HepG2 (cell line): ENCODE measurements around the gene REEP2. TPM values are rescaled to one million over a fixed set of nuclear protein-coding genes. Genes with fewer than 3 reads are reported as not detected.

ENCODE experiments used
- ATAC-seq: fragments of 200-7000 bp; cut with Tn5 transposase; 3 replicates; pipeline ENCODE4 v1.9.1; 2020; ENCODE audit warnings: mild to moderate bottlenecking, moderate library complexity
- BruUV-seq: library from RNA; stranded (reverse); fragments of 400-500 nt; replicated peaks from 2 replicates; lab custom pipeline; 2021; lab: Mats Ljungman, UMichigan
- CTCF ChIA-PET: fragments of 300-600 bp; formaldehyde crosslinking; extraction: SDS; loops from one replicate; lab custom pipeline; 2021; ENCODE audit warnings: low total read pairs, inconsistent platforms, low intra/inter-chr PET ratio; lab: Yijun Ruan, JAX
- POLR2A ChIA-PET: fragments of 350-600 bp; sonication (Branson Sonifier 250); formaldehyde crosslinking; loops from one replicate; lab custom pipeline; 2020; ENCODE audit warnings: antibody characterized with exemption, inconsistent platforms; lab: Yijun Ruan, JAX
- DNase-seq: peaks from one replicate; pipeline ENCODE4 v3.0.0-alpha.2; 2015; ENCODE audit warnings: low spot score
- FAIRE-seq: peaks from 3 replicates; lab custom pipeline; 2011; peaks lifted over from hg19 to GRCh38; lab: Jason Lieb, UNC
- H2AFZ ChIP-seq: one replicate; pipeline ENCODE4 v1.6.1; 2011; ENCODE audit warnings: low read length, inconsistent platforms
- H3K27ac ChIP-seq: fragments of 300-600 bp; 3 replicates; pipeline ENCODE4 v1.8.0; 2011; ENCODE audit warnings: mixed run types, mild to moderate bottlenecking, mixed read lengths, low read length, inconsistent platforms; ENCODE audit not compliant: insufficient read depth; ENCODE audit errors: extremely low read length
- H3K27me3 ChIP-seq, 2 experiments: fragments of 200-600 bp in 1 of 2; 2 replicates in 1 of 2; 3 replicates in 1 of 2; pipeline versions ENCODE4 v1.6.0 to v1.8.0; 2011; ENCODE audit warnings: low read length in 2 of 2, mild to moderate bottlenecking in 2 of 2, moderate library complexity in 2 of 2, inconsistent platforms in 1 of 2; ENCODE audit not compliant: insufficient read depth in 2 of 2, control insufficient read depth in 1 of 2
- H3K36me3 ChIP-seq, 2 experiments: fragments of 200-600 bp in 1 of 2; replicated peaks in 1 of 2; 2 replicates in 1 of 2; 3 replicates in 1 of 2; pipeline versions ENCODE4 v1.5.1 to v1.8.0; 2011; ENCODE audit warnings: low read length in 2 of 2, inconsistent platforms in 1 of 2; ENCODE audit not compliant: insufficient read depth in 2 of 2, control insufficient read depth in 1 of 2
- H3K4me1 ChIP-seq: 2 replicates; pipeline ENCODE4 v1.5.1; 2012; ENCODE audit warnings: low read length, inconsistent platforms; ENCODE audit not compliant: insufficient read depth
- H3K4me2 ChIP-seq: 2 replicates; pipeline ENCODE4 v1.6.0; 2011; ENCODE audit warnings: low read depth, low read length, inconsistent platforms
- H3K4me3 ChIP-seq, 3 experiments: fragments of 200-600 bp in 1 of 3; sonication (generic), shearing (Covaris generic) in 1 of 3; replicated peaks in 1 of 3; 2 replicates each; pipeline ENCODE4 v1.5.1; 2011 to 2016; ENCODE audit warnings: low read length in 3 of 3, inconsistent platforms in 2 of 3, low read depth in 2 of 3, mild to moderate bottlenecking in 2 of 3, control low read depth in 1 of 3, mixed read lengths in 1 of 3; ENCODE audit not compliant: insufficient read depth in 1 of 3
- H3K79me2 ChIP-seq: one replicate; pipeline ENCODE4 v1.6.1; 2011; ENCODE audit warnings: low read length, inconsistent platforms; ENCODE audit not compliant: insufficient read depth
- H3K9ac ChIP-seq: 2 replicates; pipeline ENCODE4 v1.6.0; 2011; ENCODE audit warnings: mild to moderate bottlenecking, low read depth, low read length, inconsistent platforms; ENCODE audit not compliant: insufficient read depth
- H3K9me3 ChIP-seq: 2 replicates; pipeline ENCODE4 v1.5.1; 2012; ENCODE audit warnings: mild to moderate bottlenecking, low read length
- H4K20me1 ChIP-seq: 2 replicates; pipeline ENCODE4 v1.6.0; 2011; ENCODE audit warnings: inconsistent platforms, mild to moderate bottlenecking, low read length, moderate library complexity; ENCODE audit not compliant: insufficient read depth
- CTCF ChIP-seq: sonication (generic); formaldehyde crosslinking; IDR thresholded peaks from 2 replicates; pipeline ENCODE4 v1.5.0; 2020; ENCODE audit warnings: mild to moderate bottlenecking, missing genetic modification reagents, moderate library complexity
- MZF1 ChIP-seq: sonication (generic); formaldehyde crosslinking; IDR thresholded peaks from 2 replicates; pipeline ENCODE4 v1.8.1; 2023; ENCODE audit warnings: mild to moderate bottlenecking, missing genetic modification reagents, borderline replicate concordance
- ZNF646 ChIP-seq: sonication (generic); formaldehyde crosslinking; IDR thresholded peaks from 2 replicates; pipeline ENCODE4 v1.9.0; 2021; ENCODE audit warnings: mild to moderate bottlenecking, missing genetic modification reagents
- WGBS: methylation state at CpG from one replicate; pipeline ENCODE4 v1.1.6; 2017; ENCODE audit warnings: low lambda C conversion rate; 5-methylcytosine and 5-hydroxymethylcytosine counted together
- in situ Hi-C: cut with HindIII; loops from 2 replicates; pipeline ENCODE4 v1.10.0; 2017; ENCODE audit warnings: low pct_unique_long_range_greater_than_20kb; ENCODE audit not compliant: extremely low pct_ligation_motif_present
- intact Hi-C: fragments of 100-400 bp; cut with micrococcal nuclease; formaldehyde crosslinking; loops from one replicate; pipeline ENCODE4 v1.10.0; 2022; ENCODE audit not compliant: unreplicated experiment
- polyA plus RNA-seq, 8 experiments: library from polyadenylated mRNA; depleted of rRNA in 3 of 8; stranded (reverse) in 7 of 8; unstranded in 1 of 8; fragments of >200 nt; fragmentation: Illumina TruSeq in 4 of 8; extraction: Trizol in 4 of 8; gene quantifications; 2 replicates each; pipeline versions ENCODE4 v1.2.1 to v1.2.3, GENCODE V29; 2011 to 2016; ENCODE audit warnings: low read depth in 4 of 8, missing spikeins in 1 of 8, mixed read lengths in 1 of 8; ENCODE audit not compliant: insufficient read depth in 1 of 8
- total RNA-seq, 5 experiments: library from RNA; depleted of rRNA; stranded (reverse); fragments of >200 nt; fragmentation: Illumina TruSeq; extraction: Trizol; gene quantifications; 2 replicates each; pipeline ENCODE4 v1.2.3, GENCODE V29; 2016; ENCODE audit warnings: low read depth in 1 of 5

Gene REEP2
- total and polyA plus RNA-seq, 2 of the 13 experiments (the other 11 are each of a cell fraction or from before 2014, with no cell fraction given), result 5.3 to 7.8 TPM

- TF ChIP-seq MZF1 (CRISPR knock-in tag), result no peak
Observed at GRCh38 chr5:138455232-138455930, 16.5 kb downstream of the REEP2 start (continued).

GRCh38 chr5:138457531-138458275 lies 18.8 kb downstream of the REEP2 start:
- Histone ChIP-seq H3K27me3 (peaks cover 9 to 47% of the 10 kb centered on the region in 2 experiments; a peak in 3 of 5 replicates), H3K9ac (no peak overlapping the region), H3K27ac (no peak overlapping the region), H3K9me3 (no peaks in the 10 kb centered on the region), H3K36me3 (no peaks in the 10 kb centered on the region), H3K4me1 (peaks cover 55% of the 10 kb centered on the region), H3K4me3 (peak overlapping the region in 1 of 3 experiments; percentile 1; a peak in 1 of 6 replicates), H4K20me1 (no peaks in the 10 kb centered on the region), H3K4me2 (peak overlapping the region; percentile 43; the same call in 1 of the 2 replicates), H3K79me2 (no peaks in the 10 kb centered on the region), H2AFZ (no peak overlapping the region)
- WGBS, result 41% methylated on average over 10 of the region's 12 CpGs
- in situ Hi-C loops, result no loop called here
- POLR2A ChIA-PET, result interaction anchor here (1.4 kb wide), 1 partner anchor 35 kb away, joined by 3 read pairs; no protein-coding TSS in a partner anchor
- ATAC-seq (peak; percentile 14; the same call in 2 of the 3 replicates), FAIRE-seq (no peak), DNase-seq (no peak)
- TF ChIP-seq CTCF (CRISPR knock-in tag), result 0 out of 2 replicates have a peak, but pooled peaks have one; percentile 12
- TF ChIP-seq ZNF646, result no peak
- CTCF ChIA-PET, result interaction anchor here (0.6 kb wide), 1 partner anchor 90 kb away, joined by 3 read pairs; no protein-coding TSS in a partner anchor
- intact Hi-C loops, result no loop called here
- BruUV-seq, result no TSS peak
